ENCODE results near the gene C1orf116. TPM values are rescaled to one million over a fixed set of nuclear protein-coding genes. Genes with fewer than 3 reads are reported as not detected.

C1orf116 gene
- polyA plus RNA-seq, 1 of the 3 experiments (the other 2 are of a cell fraction) = 0.02 TPM

- TF ChIP-seq ZBTB33 (IDR thresholded peaks at IDR 0.05; ENCODE audit: borderline replicate concordance, low read depth) (no peak), MEF2A (IDR thresholded peaks at IDR 0.05; ENCODE audit: borderline replicate concordance, low read depth) (no peak), CTCF (IDR thresholded peaks at IDR 0.05) (no peak), GABPA (IDR thresholded peaks at IDR 0.05; ENCODE audit: low read depth) (no peak), RXRA (IDR thresholded peaks at IDR 0.05; ENCODE audit: borderline replicate concordance, low read depth) (no peak), FOXJ3 (CRISPR knock-in tag; IDR thresholded peaks at IDR 0.05) (no peak), USF2 (IDR thresholded peaks at IDR 0.05; ENCODE audit: borderline replicate concordance, low read depth, low read length) (no peak), GATA2 (CRISPR knock-in tag; IDR thresholded peaks at IDR 0.05) (no peak)
Observed at GRCh38 chr1:207058878-207059867, 26.6 kb upstream of the C1orf116 start (continued).

GRCh38 chr1:207058252-207058651 lies 25.7 kb upstream of the C1orf116 start:
- TF ChIP-seq TEAD4 (IDR thresholded peaks at IDR 0.05; ENCODE audit: borderline replicate concordance, insufficient read depth) (no peak), USF2 (IDR thresholded peaks at IDR 0.05; ENCODE audit: borderline replicate concordance, low read depth, low read length) (no peak), RCOR1 (IDR thresholded peaks at IDR 0.05; ENCODE audit: low read length) (no peak)
- CTCF ChIA-PET = interaction anchor here (0.9 kb wide), 1 partner anchor 9 kb away, joined by 6 read pairs; no protein-coding TSS in a partner anchor
- H3K36me3 ChIP-seq (replicated peaks in 1 of 2; ENCODE audit: control insufficient read depth in 1 of 2, insufficient read depth in 2 of 2, low read length in 1 of 2) = peaks cover 0 to 7% of the 10 kb centered on the region in 2 experiments
- no peaks in the 10 kb centered on the region for H3K9me3 ChIP-seq
- no peaks in the 10 kb centered on the region for H3K27me3 ChIP-seq (ENCODE audit: insufficient read depth)
- H3K4me3 ChIP-seq (ENCODE audit: low read depth in 2 of 2, low read length in 1 of 2) = no peak overlapping the region
- no peak overlapping the region for H2AFZ ChIP-seq (ENCODE audit: low read depth)
- H3K79me2 ChIP-seq (ENCODE audit: insufficient read depth) = no peaks in the 10 kb centered on the region
- POLR2A ChIA-PET = no interaction called here
- peaks cover 5% of the 10 kb centered on the region for H3F3A ChIP-seq (replicated peaks; ENCODE audit: insufficient read depth)
- no peak overlapping the region for H3K4me2 ChIP-seq
- peaks cover 0 to 4% of the 10 kb centered on the region in 2 experiments; a peak in 1 of 4 replicates for H3K4me1 ChIP-seq (ENCODE audit: control insufficient read depth in 1 of 2, insufficient read depth in 2 of 2, low read depth in 1 of 2, low read length in 1 of 2)
- 82% methylated on average over 4 of the region's 4 CpGs for WGBS (ENCODE audit: low lambda C conversion rate)
- H3K9ac ChIP-seq = no peak overlapping the region
- H4K20me1 ChIP-seq (ENCODE audit: insufficient read depth) = no peaks in the 10 kb centered on the region
- DNase-seq = no peak
- no peaks in the 10 kb centered on the region for H3K9me2 ChIP-seq
- no peak overlapping the region for H3K27ac ChIP-seq (ENCODE audit: low read depth in 2 of 2, low read length in 1 of 2)

Data from SK-N-SH (cell line).